A673 (cell line): Measurements from ENCODE around the gene INPP5B.

Source experiments
- CTCF ChIP-seq: fragments of 300-800, 200-600 bp; sonication (generic); conservative IDR thresholded peaks from 2 replicates; pipeline ENCODE4 v1.5.1; 2017; ENCODE audit warnings: low read depth, mild to moderate bottlenecking, antibody characterized with exemption, low read length, moderate library complexity, mixed read lengths
- EZH2 ChIP-seq: fragments of 200-600 bp; sonication (generic); IDR thresholded peaks from 2 replicates; pipeline ENCODE4 v1.6.1; 2017; ENCODE audit warnings: borderline replicate concordance, low read depth, mild to moderate bottlenecking, mixed read lengths, antibody characterized with exemption, low read length; ENCODE audit not compliant: poor library complexity, severe bottlenecking

- TF ChIP-seq CTCF: no peak
- no peak for TF ChIP-seq EZH2
Measured at GRCh38 chr1:37954316-37954971, 7.6 kb upstream of the INPP5B start.
